Measurements from ENCODE around the gene LIME1. TPM values are rescaled to one million over a fixed set of nuclear protein-coding genes. Genes with fewer than 3 reads are reported as not detected.

LIME1 gene
- total RNA-seq, 2 donors from 2014 or later: 7.6 to 10.1 TPM

DNA sequence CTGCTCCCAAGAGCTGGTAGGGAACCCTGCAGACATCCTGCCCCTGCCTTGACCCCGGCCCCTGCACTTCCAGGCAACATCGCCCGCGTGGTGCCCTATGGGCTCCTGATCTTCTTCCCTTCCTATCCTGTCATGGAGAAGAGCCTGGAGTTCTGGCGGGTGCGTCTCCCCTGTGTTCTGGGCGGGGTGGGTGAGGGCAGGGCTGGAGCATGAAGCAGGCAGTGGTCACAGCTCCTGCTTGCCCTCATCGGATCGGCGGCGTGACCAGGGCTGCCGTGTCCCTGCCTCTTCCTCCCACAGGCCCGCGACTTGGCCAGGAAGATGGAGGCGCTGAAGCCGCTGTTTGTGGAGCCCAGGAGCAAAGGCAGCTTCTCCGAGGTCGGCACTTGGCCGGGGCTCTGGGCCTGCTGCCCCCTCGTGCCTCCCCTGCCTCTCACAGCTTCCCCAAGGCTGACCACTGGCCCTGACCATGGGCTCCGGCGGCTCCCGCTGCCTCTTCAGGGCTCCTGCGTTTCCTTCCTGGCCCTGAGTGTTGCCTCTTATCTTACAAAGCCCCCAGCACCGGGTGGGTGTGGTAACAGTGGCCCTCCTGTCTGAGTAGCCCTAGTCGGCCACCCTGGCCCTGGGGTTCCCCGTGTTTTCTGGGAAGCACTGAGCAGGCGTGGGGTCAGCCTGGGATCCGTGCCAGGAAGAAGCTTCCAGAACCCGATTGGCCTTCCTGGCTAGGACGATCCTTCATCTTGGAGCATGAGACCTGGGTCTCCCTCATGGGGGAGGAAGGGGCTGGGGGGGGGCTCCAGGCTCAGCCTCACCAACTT, 48.0 kb upstream of the LIME1 start:
- H3K27me3 ChIP-seq (ENCODE audit: control insufficient read depth, insufficient read depth, low read length, poor library complexity, severe bottlenecking): no peaks in the 10 kb centered on the region
- no peak for DNase-seq
- no peaks in the 10 kb centered on the region for H3K4me1 Mint-ChIP-seq
- no peak overlapping the region for H3K27ac Mint-ChIP-seq
- no peaks in the 10 kb centered on the region for H3K27me3 Mint-ChIP-seq (ENCODE audit: insufficient read depth)
- 93 to 96% methylated on average over 18 to 29 of the region's 31 CpGs for whole genome bisulfite sequencing, 2 experiments (ENCODE audit: insufficient coverage in 1 of 2, insufficient read length in 1 of 2)
- H3K9me3 Mint-ChIP-seq: no peaks in the 10 kb centered on the region
- no peaks in the 10 kb centered on the region for H3K4me1 ChIP-seq (ENCODE audit: control insufficient read depth, insufficient read depth, low read length)
- H3K36me3 Mint-ChIP-seq (ENCODE audit: low read depth): peaks cover 4% of the 10 kb centered on the region
- TF ChIP-seq, protein P1, sequence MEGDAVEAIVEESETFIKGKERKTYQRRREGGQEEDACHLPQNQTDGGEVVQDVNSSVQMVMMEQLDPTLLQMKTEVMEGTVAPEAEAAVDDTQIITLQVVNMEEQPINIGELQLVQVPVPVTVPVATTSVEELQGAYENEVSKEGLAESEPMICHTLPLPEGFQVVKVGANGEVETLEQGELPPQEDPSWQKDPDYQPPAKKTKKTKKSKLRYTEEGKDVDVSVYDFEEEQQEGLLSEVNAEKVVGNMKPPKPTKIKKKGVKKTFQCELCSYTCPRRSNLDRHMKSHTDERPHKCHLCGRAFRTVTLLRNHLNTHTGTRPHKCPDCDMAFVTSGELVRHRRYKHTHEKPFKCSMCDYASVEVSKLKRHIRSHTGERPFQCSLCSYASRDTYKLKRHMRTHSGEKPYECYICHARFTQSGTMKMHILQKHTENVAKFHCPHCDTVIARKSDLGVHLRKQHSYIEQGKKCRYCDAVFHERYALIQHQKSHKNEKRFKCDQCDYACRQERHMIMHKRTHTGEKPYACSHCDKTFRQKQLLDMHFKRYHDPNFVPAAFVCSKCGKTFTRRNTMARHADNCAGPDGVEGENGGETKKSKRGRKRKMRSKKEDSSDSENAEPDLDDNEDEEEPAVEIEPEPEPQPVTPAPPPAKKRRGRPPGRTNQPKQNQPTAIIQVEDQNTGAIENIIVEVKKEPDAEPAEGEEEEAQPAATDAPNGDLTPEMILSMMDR (conservative IDR thresholded peaks at IDR 0.05): no peak
- no peak overlapping the region for H3K4me3 Mint-ChIP-seq
- H3K36me3 ChIP-seq (ENCODE audit: control insufficient read depth, insufficient read depth, low read length): no peaks in the 10 kb centered on the region
- H3K9me3 ChIP-seq (ENCODE audit: control insufficient read depth, low read length): no peaks in the 10 kb centered on the region
- no peak overlapping the region for H3K27ac ChIP-seq (ENCODE audit: low read depth, low read length)
- no peak overlapping the region for H3K4me3 ChIP-seq (ENCODE audit: low read length)
- no peak overlapping the region for H3K9ac ChIP-seq (ENCODE audit: extremely low read depth, low read length, poor library complexity, severe bottlenecking)

DNA sequence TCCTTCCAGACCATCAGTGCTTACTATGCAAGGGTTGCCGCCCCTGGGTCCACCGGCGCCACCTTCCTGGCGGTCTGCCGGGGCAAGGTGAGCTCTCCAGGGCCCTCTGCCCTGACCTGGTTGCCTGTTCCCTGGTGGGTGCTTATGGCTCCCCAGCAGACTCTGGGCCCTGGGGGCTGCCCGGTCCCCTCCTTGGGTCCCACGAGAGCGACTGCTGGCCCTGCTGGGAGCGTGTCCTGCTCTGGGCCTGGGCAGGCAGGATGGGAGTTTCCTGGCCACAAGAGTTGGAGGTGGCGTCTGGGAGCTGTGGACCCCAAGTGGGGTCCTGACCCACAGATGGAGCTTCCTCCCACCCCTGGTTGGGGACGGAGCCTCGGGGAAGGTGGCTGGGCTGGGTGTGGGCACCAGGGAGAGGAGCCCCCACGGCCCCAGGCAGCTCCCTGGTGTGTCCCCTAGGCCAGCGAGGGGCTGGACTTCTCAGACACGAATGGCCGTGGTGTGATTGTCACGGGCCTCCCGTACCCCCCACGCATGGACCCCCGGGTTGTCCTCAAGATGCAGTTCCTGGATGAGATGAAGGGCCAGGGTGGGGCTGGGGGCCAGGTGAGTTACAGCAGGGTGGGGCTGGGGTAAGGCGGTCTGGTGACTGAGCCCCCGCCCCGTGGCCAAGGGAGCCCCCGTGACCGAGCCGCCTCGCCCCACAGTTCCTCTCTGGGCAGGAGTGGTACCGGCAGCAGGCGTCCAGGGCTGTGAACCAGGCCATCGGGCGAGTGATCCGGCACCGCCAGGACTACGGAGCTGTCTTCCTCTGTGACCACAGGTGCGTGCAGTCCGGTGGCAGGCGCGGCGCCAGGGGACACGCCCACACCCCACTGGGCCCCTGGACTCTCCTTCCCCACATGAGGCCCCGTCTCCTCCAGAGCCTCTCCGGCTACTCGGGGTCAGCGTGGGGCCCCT, 47.1 kb upstream of the LIME1 start:
- 95 to 96% methylated on average over 27 to 44 of the region's 44 CpGs for WGBS, 2 experiments (ENCODE audit: insufficient coverage in 1 of 2, insufficient read length in 1 of 2)
- Histone ChIP-seq H3K27ac (ENCODE audit: low read depth, low read length) (no peak overlapping the region), H3K27me3 (ENCODE audit: control insufficient read depth, insufficient read depth, low read length, poor library complexity, severe bottlenecking) (no peaks in the 10 kb centered on the region), H3K36me3 (ENCODE audit: control insufficient read depth, insufficient read depth, low read length) (no peaks in the 10 kb centered on the region), H3K9ac (ENCODE audit: extremely low read depth, low read length, poor library complexity, severe bottlenecking) (no peak overlapping the region), H3K4me1 (ENCODE audit: control insufficient read depth, insufficient read depth, low read length) (no peaks in the 10 kb centered on the region), H3K9me3 (ENCODE audit: control insufficient read depth, low read length) (no peaks in the 10 kb centered on the region), H3K4me3 (ENCODE audit: low read length) (no peak overlapping the region)
- no peak for DNase-seq
- H3K4me1 Mint-ChIP-seq: no peaks in the 10 kb centered on the region
- TF ChIP-seq, protein P1 (conservative IDR thresholded peaks at IDR 0.05): no peak
- peaks cover 2% of the 10 kb centered on the region for H3K9me3 Mint-ChIP-seq
- peaks cover 10% of the 10 kb centered on the region for H3K36me3 Mint-ChIP-seq (ENCODE audit: low read depth)
- H3K27me3 Mint-ChIP-seq (ENCODE audit: insufficient read depth): no peaks in the 10 kb centered on the region
- H3K27ac Mint-ChIP-seq: no peak overlapping the region
- H3K4me3 Mint-ChIP-seq: no peak overlapping the region

DNA sequence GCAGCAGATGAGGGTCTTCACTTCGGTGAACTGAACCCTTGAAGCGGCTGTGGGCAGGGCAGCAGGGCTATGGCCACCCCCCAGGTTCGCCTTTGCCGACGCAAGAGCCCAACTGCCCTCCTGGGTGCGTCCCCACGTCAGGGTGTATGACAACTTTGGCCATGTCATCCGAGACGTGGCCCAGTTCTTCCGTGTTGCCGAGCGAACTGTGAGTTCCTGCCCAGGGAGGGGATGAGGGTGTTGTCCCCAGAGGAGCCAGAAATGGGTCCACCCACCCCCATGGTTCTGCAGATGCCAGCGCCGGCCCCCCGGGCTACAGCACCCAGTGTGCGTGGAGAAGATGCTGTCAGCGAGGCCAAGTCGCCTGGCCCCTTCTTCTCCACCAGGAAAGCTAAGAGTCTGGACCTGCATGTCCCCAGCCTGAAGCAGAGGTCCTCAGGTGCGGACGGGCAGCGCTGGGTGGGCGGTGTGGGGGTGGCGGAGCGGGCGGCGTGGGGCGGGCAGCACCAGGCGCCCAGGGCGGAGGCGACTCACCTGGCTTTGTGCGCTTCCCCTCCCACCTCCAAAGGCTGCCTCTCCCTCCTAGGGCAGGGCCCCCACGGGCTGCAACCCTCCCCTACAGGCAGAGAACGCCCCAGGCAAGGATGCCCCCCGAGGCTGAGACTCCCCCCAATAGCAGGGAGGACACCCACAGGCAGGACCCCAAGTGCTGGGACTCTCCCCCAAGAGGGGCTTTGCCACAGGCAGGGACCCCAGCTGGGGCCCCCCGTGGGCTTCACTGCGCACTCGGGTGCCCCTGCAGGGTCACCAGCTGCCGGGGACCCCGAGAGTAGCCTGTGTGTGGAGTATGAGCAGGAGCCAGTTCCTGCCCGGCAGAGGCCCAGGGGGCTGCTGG, 46.2 kb upstream of the LIME1 start:
- peaks cover 10% of the 10 kb centered on the region for H3K36me3 Mint-ChIP-seq (ENCODE audit: low read depth)
- TF ChIP-seq, protein P1 (conservative IDR thresholded peaks at IDR 0.05): no peak
- no peaks in the 10 kb centered on the region for H3K27me3 Mint-ChIP-seq (ENCODE audit: insufficient read depth)
- Histone ChIP-seq H3K9me3 (ENCODE audit: control insufficient read depth, low read length) (no peaks in the 10 kb centered on the region), H3K36me3 (ENCODE audit: control insufficient read depth, insufficient read depth, low read length) (no peaks in the 10 kb centered on the region), H3K9ac (ENCODE audit: extremely low read depth, low read length, poor library complexity, severe bottlenecking) (no peak overlapping the region), H3K27me3 (ENCODE audit: control insufficient read depth, insufficient read depth, low read length, poor library complexity, severe bottlenecking) (no peaks in the 10 kb centered on the region), H3K4me1 (ENCODE audit: control insufficient read depth, insufficient read depth, low read length) (no peaks in the 10 kb centered on the region), H3K27ac (ENCODE audit: low read depth, low read length) (no peak overlapping the region), H3K4me3 (ENCODE audit: low read length) (no peak overlapping the region)
- no peak overlapping the region for H3K27ac Mint-ChIP-seq
- WGBS, 2 experiments (ENCODE audit: insufficient coverage in 1 of 2, insufficient read length in 1 of 2): 95% methylated on average over 19 to 40 of the region's 40 CpGs
- no peak overlapping the region for H3K4me3 Mint-ChIP-seq
- DNase-seq: no peak
- no peaks in the 10 kb centered on the region for H3K4me1 Mint-ChIP-seq
- peaks cover 2% of the 10 kb centered on the region for H3K9me3 Mint-ChIP-seq
